Measurements from ENCODE around the gene MBNL1. TPM values are rescaled to one million over a fixed set of nuclear protein-coding genes. Genes with fewer than 3 reads are reported as not detected.

MBNL1 gene
- total and polyA plus RNA-seq, 2 of the 13 experiments (the other 11 are each of a cell fraction or from before 2014, with no cell fraction given), result 27.1 to 55.4 TPM

- H3K36me3 ChIP-seq (replicated peaks in 1 of 2; ENCODE audit: control insufficient read depth in 1 of 2, insufficient read depth in 2 of 2, low read length in 2 of 2), result no peaks in the 10 kb centered on the region
- DNase-seq (ENCODE audit: low spot score) (no peak), ATAC-seq (no peak), FAIRE-seq (no peak)
- BruUV-seq (replicated peaks), result no TSS peak
- no peak overlapping the region for H3K4me3 ChIP-seq (replicated peaks in 1 of 3; ENCODE audit: insufficient read depth in 1 of 3, low read depth in 2 of 3, low read length in 3 of 3)
- no peak overlapping the region for H3K4me2 ChIP-seq (ENCODE audit: low read depth, low read length)
- intact Hi-C loops (cut with micrococcal nuclease; ENCODE audit: unreplicated experiment), result no loop called here
- no peaks in the 10 kb centered on the region for H3K9me3 ChIP-seq (ENCODE audit: low read length)
- H2AFZ ChIP-seq (ENCODE audit: low read length), result no peak overlapping the region
- ChIA-PET CTCF (ENCODE audit: low intra/inter-chr PET ratio, low total read pairs) (no interaction called here), POLR2A (no interaction called here)
- in situ Hi-C loops (cut with HindIII; ENCODE audit: extremely low pct_ligation_motif_present, low pct_unique_long_range_greater_than_20kb), result no loop called here
- no peaks in the 10 kb centered on the region for H3K79me2 ChIP-seq (ENCODE audit: insufficient read depth, low read length)
- H4K20me1 ChIP-seq (ENCODE audit: insufficient read depth, low read length), result no peaks in the 10 kb centered on the region
- H3K9ac ChIP-seq (ENCODE audit: insufficient read depth, low read depth, low read length), result no peak overlapping the region
- WGBS (ENCODE audit: low lambda C conversion rate), result 60% methylated on average over 2 of the region's 2 CpGs
- no peaks in the 10 kb centered on the region for H3K27me3 ChIP-seq (ENCODE audit: control insufficient read depth in 1 of 2, insufficient read depth in 2 of 2, low read length in 2 of 2)
- H3K27ac ChIP-seq (ENCODE audit: extremely low read length, insufficient read depth, low read length), result no peak overlapping the region
- H3K4me1 ChIP-seq (ENCODE audit: insufficient read depth, low read length), result no peaks in the 10 kb centered on the region
- TF ChIP-seq ZKSCAN5 (CRISPR knock-in tag; IDR thresholded peaks at IDR 0.05), result no peak
- no peak for TF ChIP-seq ISL2 (CRISPR knock-in tag; IDR thresholded peaks at IDR 0.05)
- no peak for TF ChIP-seq ZNF7 (CRISPR knock-in tag; IDR thresholded peaks at IDR 0.05)
- no peak for TF ChIP-seq EHMT2 (IDR thresholded peaks at IDR 0.05; ENCODE audit: borderline replicate concordance, low read depth, low read length)
- TF ChIP-seq CENPT (CRISPR knock-in tag; IDR thresholded peaks at IDR 0.05; ENCODE audit: low read depth), result no peak
- TF ChIP-seq NR1H2 (CRISPR knock-in tag; IDR thresholded peaks at IDR 0.05; ENCODE audit: borderline replicate concordance, low read depth), result no peak
- TF ChIP-seq, protein P1, sequence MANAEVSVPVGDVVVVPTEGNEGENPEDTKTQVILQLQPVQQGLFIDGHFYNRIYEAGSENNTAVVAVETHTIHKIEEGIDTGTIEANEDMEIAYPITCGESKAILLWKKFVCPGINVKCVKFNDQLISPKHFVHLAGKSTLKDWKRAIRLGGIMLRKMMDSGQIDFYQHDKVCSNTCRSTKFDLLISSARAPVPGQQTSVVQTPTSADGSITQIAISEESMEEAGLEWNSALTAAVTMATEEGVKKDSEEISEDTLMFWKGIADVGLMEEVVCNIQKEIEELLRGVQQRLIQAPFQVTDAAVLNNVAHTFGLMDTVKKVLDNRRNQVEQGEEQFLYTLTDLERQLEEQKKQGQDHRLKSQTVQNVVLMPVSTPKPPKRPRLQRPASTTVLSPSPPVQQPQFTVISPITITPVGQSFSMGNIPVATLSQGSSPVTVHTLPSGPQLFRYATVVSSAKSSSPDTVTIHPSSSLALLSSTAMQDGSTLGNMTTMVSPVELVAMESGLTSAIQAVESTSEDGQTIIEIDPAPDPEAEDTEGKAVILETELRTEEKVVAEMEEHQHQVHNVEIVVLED (CRISPR knock-in tag; IDR thresholded peaks at IDR 0.05; ENCODE audit: borderline replicate concordance), result no peak
- no peak for TF ChIP-seq ZNF687 (CRISPR knock-in tag; IDR thresholded peaks at IDR 0.05)
- no peak for TF ChIP-seq SSRP1 (CRISPR knock-in tag; IDR thresholded peaks at IDR 0.05)
- TF ChIP-seq, protein P2, sequence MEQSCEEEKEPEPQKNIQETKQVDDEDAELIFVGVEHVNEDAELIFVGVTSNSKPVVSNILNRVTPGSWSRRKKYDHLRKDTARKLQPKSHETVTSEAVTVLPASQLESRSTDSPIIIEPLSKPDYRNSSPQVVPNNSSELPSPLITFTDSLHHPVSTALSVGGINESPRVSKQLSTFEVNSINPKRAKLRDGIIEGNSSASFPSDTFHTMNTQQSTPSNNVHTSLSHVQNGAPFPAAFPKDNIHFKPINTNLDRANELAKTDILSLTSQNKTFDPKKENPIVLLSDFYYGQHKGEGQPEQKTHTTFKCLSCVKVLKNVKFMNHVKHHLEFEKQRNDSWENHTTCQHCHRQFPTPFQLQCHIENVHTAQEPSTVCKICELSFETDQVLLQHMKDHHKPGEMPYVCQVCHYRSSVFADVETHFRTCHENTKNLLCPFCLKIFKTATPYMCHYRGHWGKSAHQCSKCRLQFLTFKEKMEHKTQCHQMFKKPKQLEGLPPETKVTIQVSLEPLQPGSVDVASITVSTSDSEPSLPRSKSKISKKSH (CRISPR knock-in tag; IDR thresholded peaks at IDR 0.05; ENCODE audit: borderline replicate concordance), result no peak
Observed at GRCh38 chr3:152227027-152227426, 41.7 kb upstream of the MBNL1 start.
